OCI-LY7 (cell line): ENCODE data around the gene RAC2.

Experiments used
- EZH2phosphoT487 ChIP-seq: fragments of 200-600 bp; sonication (generic); IDR thresholded peaks from 2 replicates; pipeline ENCODE4 v1.6.1; 2018; ENCODE audit warnings: low read depth, borderline replicate concordance, mild to moderate bottlenecking, mixed run types, antibody characterized with exemption, low read length, moderate library complexity, mixed read lengths
- TF ChIP-seq, protein P1 (sequence below): fragments of 200-600 bp; sonication (generic); conservative IDR thresholded peaks from 2 replicates; pipeline ENCODE4 v1.5.1; 2014; ENCODE audit warnings: mild to moderate bottlenecking, antibody characterized with exemption, low read length, moderate library complexity, mixed read lengths

DNA sequence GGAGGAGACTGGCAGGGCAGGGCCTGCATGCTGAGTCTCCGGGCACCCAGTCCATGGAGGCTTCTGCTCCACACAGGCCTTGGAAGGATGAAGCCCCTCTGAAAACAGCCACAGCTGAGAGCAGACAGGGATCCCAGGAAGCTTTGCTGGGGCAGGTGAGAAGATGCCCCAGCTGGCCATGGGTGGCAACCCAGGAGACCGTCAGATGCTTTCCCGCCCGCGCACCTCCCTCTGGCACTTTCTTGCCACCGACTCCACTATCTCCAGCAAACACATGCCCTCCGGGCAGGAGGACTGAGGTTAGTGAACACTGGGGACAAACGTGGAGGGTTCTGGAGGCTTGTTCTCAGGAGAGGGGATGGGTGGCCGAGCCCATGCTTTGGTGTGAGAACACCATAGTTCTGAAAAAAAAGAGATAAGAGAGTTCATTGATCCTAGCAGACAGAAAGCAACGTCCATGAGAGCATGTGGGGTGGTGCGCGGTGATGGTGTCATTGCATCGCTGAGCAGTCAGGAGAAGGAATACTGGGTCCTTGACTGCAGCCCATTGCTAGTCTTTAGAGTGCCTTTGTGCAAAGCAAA is 58.3 kb downstream of the RAC2 start:
- TF ChIP-seq, protein P1, sequence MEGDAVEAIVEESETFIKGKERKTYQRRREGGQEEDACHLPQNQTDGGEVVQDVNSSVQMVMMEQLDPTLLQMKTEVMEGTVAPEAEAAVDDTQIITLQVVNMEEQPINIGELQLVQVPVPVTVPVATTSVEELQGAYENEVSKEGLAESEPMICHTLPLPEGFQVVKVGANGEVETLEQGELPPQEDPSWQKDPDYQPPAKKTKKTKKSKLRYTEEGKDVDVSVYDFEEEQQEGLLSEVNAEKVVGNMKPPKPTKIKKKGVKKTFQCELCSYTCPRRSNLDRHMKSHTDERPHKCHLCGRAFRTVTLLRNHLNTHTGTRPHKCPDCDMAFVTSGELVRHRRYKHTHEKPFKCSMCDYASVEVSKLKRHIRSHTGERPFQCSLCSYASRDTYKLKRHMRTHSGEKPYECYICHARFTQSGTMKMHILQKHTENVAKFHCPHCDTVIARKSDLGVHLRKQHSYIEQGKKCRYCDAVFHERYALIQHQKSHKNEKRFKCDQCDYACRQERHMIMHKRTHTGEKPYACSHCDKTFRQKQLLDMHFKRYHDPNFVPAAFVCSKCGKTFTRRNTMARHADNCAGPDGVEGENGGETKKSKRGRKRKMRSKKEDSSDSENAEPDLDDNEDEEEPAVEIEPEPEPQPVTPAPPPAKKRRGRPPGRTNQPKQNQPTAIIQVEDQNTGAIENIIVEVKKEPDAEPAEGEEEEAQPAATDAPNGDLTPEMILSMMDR, result no peak
- no peak for TF ChIP-seq EZH2phosphoT487
